GM21423 (cell line): ENCODE data around the gene CHRDL2.
"Not testable (repeated sequence)": the region's sequence is repeated elsewhere in the genome, so short reads cannot be mapped to it uniquely, and the experiment has no call there.

Experiments used
- ATAC-seq: cut with Tn5 transposase; IDR thresholded peaks from one replicate; pipeline ENCODE4 v1.9.1; 2021; ENCODE audit warnings: mild to moderate bottlenecking, moderate library complexity; ENCODE audit not compliant: unreplicated experiment

CHRDL2 gene

DNA sequence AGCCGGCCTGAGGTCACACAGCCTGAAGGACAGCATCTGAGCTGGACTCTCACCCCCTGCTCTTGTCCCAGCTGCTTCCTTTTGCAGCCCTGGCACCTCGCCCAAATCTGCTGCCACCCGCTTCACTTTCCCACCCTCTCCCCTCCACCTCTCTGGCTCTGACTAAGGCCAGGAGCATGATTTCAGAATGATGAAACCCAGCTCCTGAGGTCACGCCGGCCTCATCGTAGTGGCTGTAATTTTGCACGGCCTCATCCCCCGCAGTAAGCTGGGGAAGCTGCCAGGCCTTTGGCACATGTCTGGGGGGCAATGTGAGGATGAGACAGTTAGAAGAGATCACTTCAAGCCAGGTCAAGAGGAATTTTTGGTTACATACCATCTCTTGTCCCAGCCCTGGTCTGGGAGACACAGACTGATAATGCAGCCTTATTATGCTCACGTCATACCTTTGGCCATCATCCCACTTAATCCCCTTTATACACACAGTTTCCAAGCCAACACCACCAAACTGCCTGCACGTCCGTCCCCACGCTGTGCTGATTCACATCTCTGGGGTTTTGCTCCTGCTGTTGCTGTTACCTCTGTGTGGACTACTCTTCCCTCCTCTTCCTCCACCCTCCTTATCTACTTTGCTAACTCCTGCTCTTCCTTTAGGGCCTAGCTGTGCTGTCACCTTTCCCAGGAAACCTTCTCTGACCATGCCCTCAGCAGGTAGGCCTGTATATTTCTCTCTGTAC, 58.1 kb downstream of the CHRDL2 start:
- no peak for ATAC-seq

- ATAC-seq: no peak
Observed at GRCh38 chr11:74672332-74672955, 58.8 kb downstream of the CHRDL2 start.

DNA sequence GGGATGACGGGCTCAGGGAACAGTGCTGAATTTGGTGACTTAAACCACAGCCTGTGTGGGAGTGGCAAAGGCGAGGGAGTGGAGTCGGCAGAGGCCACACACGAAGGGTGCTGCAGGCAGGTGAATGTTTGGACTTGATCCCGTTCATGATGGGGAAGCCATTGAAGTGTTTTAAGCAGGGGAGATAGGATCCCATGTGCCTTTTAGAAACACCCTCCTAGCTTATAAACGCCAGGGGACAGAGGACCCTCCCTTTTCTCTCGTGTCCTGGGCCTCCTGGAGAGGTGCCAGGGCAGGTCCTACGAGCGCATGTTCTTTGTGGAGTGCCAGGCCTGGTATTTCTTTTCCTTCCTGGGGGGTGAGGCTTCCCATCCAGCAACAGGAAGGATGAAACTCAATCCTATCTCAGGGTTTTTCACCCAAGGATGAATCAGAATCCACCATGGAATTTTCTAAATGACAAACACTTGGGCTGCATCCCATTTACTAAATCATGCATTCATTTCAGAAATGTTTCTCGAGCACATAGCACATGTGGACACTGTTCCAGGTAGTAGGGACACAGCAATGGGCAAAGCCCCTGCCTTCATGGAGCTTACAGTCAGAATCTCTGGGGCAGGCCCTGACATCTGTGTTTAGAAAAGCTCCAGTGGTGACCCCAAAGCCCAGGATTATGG, 59.6 kb downstream of the CHRDL2 start:
- ATAC-seq: no peak

GRCh38 chr11:74670171-74670570, 61.1 kb downstream of the CHRDL2 start:
- no peak for ATAC-seq

DNA sequence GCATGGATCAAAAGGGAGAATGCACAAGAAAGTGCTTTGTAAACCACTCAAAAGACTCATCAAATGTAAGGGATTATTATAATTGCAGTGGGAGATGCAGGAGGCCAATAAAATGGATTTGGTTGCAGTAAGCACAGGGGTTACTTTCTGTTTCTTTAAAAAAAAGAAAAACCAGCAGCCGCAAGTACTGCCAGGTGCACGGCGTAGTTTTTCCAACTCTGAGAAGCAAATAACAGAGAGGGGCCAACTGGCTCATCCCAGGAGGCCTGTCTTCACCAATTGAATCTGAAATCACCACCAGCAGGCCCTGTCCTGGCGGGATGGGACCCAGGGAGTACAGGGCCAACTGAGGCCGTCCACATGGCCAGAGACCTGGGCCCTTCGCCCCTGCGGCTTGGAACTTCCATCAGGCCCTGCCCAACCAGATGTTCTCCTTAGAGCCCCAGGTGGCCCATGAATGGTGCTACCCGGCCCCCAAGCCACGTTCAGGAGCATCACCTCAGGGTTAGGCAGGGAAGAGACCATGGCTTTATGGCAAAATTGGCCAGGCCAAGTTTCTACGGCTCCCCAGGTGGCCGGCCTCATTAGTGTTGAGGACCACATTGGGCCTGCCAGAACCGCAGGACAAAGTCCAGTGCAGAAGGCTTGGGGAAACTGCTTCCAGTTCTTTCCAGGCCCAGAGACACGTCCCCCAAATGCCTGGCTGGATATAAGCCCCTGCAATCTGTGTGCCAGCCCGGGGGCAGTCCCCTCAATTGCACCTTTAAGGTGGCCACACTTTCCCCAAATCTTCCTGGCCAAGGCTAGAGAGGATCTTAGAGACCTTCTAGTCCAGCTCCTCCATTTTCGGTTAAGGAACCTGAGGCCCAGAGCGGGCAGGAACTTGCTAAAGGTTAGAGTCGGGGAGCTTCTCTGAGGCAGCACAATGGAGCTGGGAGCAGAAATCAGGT, 61.7 kb downstream of the CHRDL2 start:
- no peak for ATAC-seq

- ATAC-seq: no peak
Observed at GRCh38 chr11:74663315-74663714, 67.9 kb downstream of the CHRDL2 start.

DNA sequence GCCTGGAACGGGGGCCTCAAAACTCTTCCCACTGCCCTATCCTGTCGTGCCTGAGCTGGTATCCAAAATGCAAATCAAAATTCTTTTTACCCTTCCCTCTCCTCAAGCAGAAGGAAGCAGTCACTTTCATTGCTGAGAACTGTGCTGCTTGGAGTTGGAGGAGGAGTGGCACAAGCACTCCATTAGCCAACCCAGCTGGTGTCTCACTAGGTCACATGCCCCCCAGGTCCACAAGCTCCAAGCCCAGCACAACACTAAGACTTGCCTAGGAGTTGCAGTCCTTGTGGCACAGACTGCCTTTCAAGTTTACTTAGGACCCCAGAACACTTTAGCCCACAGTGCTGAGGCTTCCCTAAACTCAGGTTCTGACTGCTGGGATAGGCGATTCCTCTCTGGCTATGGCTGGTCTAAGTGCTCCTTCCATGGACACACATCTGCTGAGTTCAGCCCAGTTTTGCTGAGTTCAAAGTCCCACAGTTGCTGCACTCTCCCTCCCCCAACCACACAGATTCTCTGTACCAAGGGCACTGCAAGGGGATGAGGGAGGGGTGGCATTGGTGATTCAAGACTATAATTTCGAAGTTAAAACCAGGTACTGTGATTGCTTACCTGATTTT, 68.6 kb downstream of the CHRDL2 start:
- no peak for ATAC-seq

DNA sequence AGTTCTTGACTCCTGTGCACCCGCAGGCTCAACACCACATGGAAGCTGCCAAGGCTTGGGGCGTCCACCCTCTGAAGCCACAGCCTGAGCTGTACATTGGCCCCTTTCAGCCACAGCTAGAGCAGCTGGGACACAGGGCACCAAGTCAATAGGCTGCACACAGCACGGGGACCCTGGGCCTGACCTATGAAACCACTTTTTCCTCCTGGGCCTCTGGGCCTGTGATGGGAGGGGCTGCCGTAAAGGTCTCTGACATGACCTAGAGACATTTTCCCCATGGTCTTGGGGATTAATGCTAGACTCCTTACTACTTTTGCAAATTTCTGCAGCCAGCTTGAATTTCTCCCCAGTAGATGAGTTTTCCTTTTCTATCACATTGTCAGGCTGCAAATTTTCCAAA, 72.1 kb downstream of the CHRDL2 start:
- ATAC-seq: not testable (repeated sequence)

DNA sequence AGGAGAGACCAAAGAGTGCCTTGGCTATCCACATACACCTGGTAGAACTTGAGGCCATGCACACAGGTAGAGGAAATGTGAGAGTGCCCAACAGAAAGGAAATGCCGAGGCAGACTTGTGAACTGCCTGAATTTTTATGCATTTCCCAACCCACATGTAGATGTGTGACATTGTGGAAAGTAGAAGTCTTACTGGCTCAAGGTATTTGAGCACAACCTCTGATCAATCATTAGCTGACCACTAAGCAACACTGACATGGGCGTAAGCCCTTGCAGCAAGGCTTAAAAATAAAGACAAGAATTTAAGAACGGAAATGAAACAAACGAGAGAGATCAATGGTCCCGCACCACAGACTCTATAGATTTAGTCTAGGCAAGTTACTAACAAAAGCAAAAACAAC, 76.2 kb downstream of the CHRDL2 start:
- no peak for ATAC-seq

DNA sequence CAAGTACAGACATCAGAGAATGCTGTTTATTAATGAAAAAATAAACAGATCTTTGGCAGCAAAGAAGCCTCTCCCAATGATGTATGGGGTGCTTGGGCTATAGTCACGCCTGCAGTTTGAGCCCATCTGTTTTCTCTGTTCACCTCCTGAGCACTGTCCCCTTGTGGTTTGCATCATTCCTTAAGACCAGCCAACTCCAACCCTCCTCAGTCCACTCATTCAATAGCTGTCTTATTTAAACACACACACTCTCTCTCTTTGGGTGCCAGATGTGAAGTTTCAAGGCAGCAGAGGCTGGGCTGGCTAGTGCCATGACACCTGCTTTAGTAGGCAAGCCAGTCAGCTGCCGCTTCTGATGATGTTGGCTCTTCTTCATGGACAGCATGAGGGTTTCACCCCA, 80.7 kb downstream of the CHRDL2 start:
- no peak for ATAC-seq

DNA sequence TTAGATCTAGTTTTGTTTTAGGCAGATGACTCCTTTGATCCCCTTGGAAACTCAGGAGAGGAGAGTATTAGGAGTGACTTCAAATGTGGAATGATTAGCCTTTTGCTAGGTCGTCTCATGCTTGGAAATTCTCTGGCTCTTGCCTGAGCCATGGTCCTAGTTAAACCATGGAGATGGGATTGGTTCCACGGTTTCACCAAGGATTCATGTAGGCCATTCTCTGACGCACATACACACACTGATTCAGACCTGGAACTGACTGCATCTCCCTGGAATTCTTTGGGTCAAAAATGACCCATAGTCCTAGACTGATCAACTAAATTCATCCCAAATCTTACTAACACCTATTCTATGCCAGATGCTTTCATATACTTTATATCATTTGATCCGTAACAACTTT, 82.3 kb downstream of the CHRDL2 start:
- ATAC-seq: no peak

- ATAC-seq: no peak
Observed at GRCh38 chr11:74647831-74648230, 83.4 kb downstream of the CHRDL2 start.

GRCh38 chr11:74647404-74647803, 83.8 kb downstream of the CHRDL2 start:
- no peak for ATAC-seq

GRCh38 chr11:74646954-74647353, 84.3 kb downstream of the CHRDL2 start:
- ATAC-seq: no peak
